Measurements from ENCODE around the gene PIR.

GRCh38 chrX:15437724-15438123 lies 55.4 kb downstream of the PIR start:
- no peak for TF ChIP-seq CTCF (conservative IDR thresholded peaks at IDR 0.05; ENCODE audit: low read length)
- TF ChIP-seq EZH2phosphoT487 (IDR thresholded peaks at IDR 0.05; ENCODE audit: borderline replicate concordance, low read depth, low read length) = no peak
